Measurements from ENCODE around the gene SLC38A4. TPM values are rescaled to one million over a fixed set of nuclear protein-coding genes. Genes with fewer than 3 reads are reported as not detected.

The SLC38A4 gene
- total RNA-seq, 1 experiment from 2014 or later: 0.09 TPM

GRCh38 chr12:46832130-46832704 is 6.4 kb upstream of the SLC38A4 start:
- Histone ChIP-seq H3K4me2 (no peak overlapping the region), H3K79me2 (ENCODE audit: low read depth) (no peaks in the 10 kb centered on the region), H3K27me3 (ENCODE audit: insufficient read depth, low read depth) (no peaks in the 10 kb centered on the region), H3F3A (ENCODE audit: insufficient read depth, low read depth) (no peaks in the 10 kb centered on the region), H3K9me2 (ENCODE audit: insufficient read depth) (no peaks in the 10 kb centered on the region), H3K4me3 (no peak overlapping the region), H3K27ac (no peak overlapping the region), H2AFZ (no peak overlapping the region), H3K36me3 (ENCODE audit: low read depth) (no peaks in the 10 kb centered on the region), H3K4me1 (replicated peaks; ENCODE audit: insufficient read depth) (no peaks in the 10 kb centered on the region), H3K9me3 (ENCODE audit: insufficient read depth, low read depth) (peaks cover 5% of the 10 kb centered on the region; the same call in 1 of the 2 replicates), H4K20me1 (ENCODE audit: insufficient read depth) (no peaks in the 10 kb centered on the region)
- ChIA-PET POLR2A (ENCODE audit: unreplicated experiment) (no interaction called here), CTCF (no interaction called here)
- no TSS peak for BruUV-seq (replicated peaks)
- no peak for DNase-seq
- TF ChIP-seq, protein P1, sequence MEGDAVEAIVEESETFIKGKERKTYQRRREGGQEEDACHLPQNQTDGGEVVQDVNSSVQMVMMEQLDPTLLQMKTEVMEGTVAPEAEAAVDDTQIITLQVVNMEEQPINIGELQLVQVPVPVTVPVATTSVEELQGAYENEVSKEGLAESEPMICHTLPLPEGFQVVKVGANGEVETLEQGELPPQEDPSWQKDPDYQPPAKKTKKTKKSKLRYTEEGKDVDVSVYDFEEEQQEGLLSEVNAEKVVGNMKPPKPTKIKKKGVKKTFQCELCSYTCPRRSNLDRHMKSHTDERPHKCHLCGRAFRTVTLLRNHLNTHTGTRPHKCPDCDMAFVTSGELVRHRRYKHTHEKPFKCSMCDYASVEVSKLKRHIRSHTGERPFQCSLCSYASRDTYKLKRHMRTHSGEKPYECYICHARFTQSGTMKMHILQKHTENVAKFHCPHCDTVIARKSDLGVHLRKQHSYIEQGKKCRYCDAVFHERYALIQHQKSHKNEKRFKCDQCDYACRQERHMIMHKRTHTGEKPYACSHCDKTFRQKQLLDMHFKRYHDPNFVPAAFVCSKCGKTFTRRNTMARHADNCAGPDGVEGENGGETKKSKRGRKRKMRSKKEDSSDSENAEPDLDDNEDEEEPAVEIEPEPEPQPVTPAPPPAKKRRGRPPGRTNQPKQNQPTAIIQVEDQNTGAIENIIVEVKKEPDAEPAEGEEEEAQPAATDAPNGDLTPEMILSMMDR (conservative IDR thresholded peaks at IDR 0.05): no peak
- TF ChIP-seq EZH2 (IDR thresholded peaks at IDR 0.05; ENCODE audit: low read depth): no peak
- intact Hi-C loops (cut with micrococcal nuclease; ENCODE audit: unreplicated experiment): no loop called here

- Histone ChIP-seq H3K4me1 (replicated peaks; ENCODE audit: insufficient read depth) (no peaks in the 10 kb centered on the region), H3K79me2 (ENCODE audit: low read depth) (no peaks in the 10 kb centered on the region), H3K36me3 (ENCODE audit: low read depth) (no peaks in the 10 kb centered on the region), H3K9me3 (ENCODE audit: insufficient read depth, low read depth) (peaks cover under 1% of the 10 kb centered on the region; the same call in 1 of the 2 replicates), H3K9me2 (ENCODE audit: insufficient read depth) (no peaks in the 10 kb centered on the region), H4K20me1 (ENCODE audit: insufficient read depth) (no peaks in the 10 kb centered on the region), H3K4me3 (no peak overlapping the region), H3K27ac (no peak overlapping the region), H3K27me3 (ENCODE audit: insufficient read depth, low read depth) (no peaks in the 10 kb centered on the region), H2AFZ (no peak overlapping the region), H3F3A (ENCODE audit: insufficient read depth, low read depth) (no peaks in the 10 kb centered on the region), H3K4me2 (no peak overlapping the region)
- ChIA-PET POLR2A (ENCODE audit: unreplicated experiment) (no interaction called here), CTCF (no interaction called here)
- intact Hi-C loops (cut with micrococcal nuclease; ENCODE audit: unreplicated experiment): no loop called here
- BruUV-seq (replicated peaks): no TSS peak
- TF ChIP-seq, protein P1 (conservative IDR thresholded peaks at IDR 0.05): no peak
- TF ChIP-seq EZH2 (IDR thresholded peaks at IDR 0.05; ENCODE audit: low read depth): no peak
- no peak for DNase-seq
Observed at GRCh38 chr12:46831335-46832129, 5.7 kb upstream of the SLC38A4 start.

DNA sequence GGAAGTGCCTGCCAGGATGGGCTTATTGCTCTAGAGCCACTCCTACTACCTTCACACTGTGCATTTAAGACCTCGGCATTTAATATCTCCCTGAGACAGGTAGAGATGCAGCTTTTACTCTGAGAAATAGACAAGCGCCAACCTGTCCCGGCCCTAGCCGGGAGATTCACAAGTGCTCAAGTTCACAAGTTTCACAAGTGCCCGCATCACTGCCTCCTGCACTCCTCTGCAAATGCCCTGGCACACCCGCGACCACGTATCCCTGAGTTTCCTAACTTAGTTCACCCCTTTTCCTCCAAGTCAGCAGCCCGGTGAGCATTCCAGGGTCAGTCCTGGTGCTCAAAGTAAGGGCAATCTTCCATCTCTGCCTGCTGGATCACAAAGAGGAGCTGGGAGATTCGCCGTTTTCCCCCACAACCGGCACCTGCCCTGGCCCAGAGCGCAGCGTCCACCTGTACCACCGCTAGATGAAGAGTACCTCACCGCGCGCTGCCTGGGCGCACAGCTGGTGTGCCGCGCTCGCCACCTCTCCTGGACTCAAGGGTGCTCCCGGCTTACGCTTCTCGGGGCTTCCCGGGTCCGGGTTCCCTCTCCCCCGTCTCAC is 5.0 kb upstream of the SLC38A4 start:
- POLR2A ChIA-PET (ENCODE audit: unreplicated experiment): no interaction called here
- DNase-seq: no peak
- H3K4me1 ChIP-seq (replicated peaks; ENCODE audit: insufficient read depth): no peaks in the 10 kb centered on the region

More for the DNA sequence above, 5.0 kb upstream of the SLC38A4 start:
- BruUV-seq (replicated peaks): no TSS peak
- Histone ChIP-seq H2AFZ (no peak overlapping the region), H3K9me2 (ENCODE audit: insufficient read depth) (no peaks in the 10 kb centered on the region), H3K36me3 (ENCODE audit: low read depth) (no peaks in the 10 kb centered on the region), H3K9me3 (ENCODE audit: insufficient read depth, low read depth) (no peaks in the 10 kb centered on the region), H3K4me2 (no peak overlapping the region), H3K27ac (no peak overlapping the region), H4K20me1 (ENCODE audit: insufficient read depth) (no peaks in the 10 kb centered on the region), H3F3A (ENCODE audit: insufficient read depth, low read depth) (no peaks in the 10 kb centered on the region), H3K27me3 (ENCODE audit: insufficient read depth, low read depth) (no peaks in the 10 kb centered on the region), H3K79me2 (ENCODE audit: low read depth) (no peaks in the 10 kb centered on the region), H3K4me3 (no peak overlapping the region)
- intact Hi-C loops (cut with micrococcal nuclease; ENCODE audit: unreplicated experiment): no loop called here
- TF ChIP-seq, protein P1 (conservative IDR thresholded peaks at IDR 0.05): no peak
- TF ChIP-seq EZH2 (IDR thresholded peaks at IDR 0.05; ENCODE audit: low read depth): no peak
- CTCF ChIA-PET: no interaction called here

All from PC-9 (cell line).